HG02973 (cell line): ENCODE measurements around the gene DSCAM.

Experiments
- ATAC-seq: cut with Tn5 transposase; IDR thresholded peaks from one replicate; pipeline ENCODE4 v1.9.1; 2021; ENCODE audit warnings: moderate library complexity; ENCODE audit not compliant: unreplicated experiment

Gene DSCAM

DNA sequence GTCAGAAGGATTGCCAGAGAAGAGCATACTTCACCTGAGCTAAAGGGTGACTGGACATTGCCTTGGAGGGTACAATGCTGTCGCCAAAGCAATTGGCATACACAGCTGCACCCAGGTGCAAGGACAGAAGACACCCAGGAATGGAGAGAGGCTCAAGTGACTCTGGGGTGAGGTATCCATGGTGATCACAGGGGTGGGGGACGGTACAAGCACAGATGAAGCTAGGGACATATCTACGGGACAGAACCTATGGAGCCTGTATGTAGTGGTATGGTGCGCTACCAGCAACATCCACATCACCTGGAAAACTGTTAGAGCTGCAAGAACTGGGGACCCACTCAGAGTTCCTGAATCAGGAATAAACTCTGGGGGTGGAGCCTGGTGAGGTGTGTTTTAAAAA lies 693.6 kb downstream of the DSCAM start:
- no peak for ATAC-seq

- no peak for ATAC-seq
These were observed 694.5 kb downstream of the DSCAM start for GRCh38 chr21:40152476-40152875.

DNA sequence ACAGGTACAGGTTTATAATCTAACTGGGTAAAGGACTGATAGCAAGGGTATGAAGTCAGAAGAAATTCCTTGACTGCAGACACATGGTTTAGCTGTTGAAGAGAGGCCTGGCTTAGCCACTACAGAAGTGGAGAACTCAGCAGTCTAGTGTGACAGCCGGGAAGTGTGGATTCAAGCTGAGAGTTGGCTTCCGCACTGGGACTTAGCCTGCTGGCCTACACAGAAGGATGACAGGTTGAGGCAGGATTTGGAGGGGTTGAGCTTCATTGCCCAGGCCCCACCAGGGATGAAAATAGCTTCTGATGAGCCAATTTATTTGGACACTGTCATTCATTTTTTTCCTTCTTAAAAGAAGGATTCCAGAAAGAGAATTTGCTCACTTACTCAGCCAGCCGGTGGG lies 695.3 kb downstream of the DSCAM start:
- ATAC-seq = no peak

GRCh38 chr21:40146216-40146837 lies 700.6 kb downstream of the DSCAM start:
- no peak for ATAC-seq

GRCh38 chr21:40143822-40144525 lies 703.0 kb downstream of the DSCAM start:
- no peak for ATAC-seq

- ATAC-seq = no peak
These were observed 705.3 kb downstream of the DSCAM start for GRCh38 chr21:40141621-40142020.

DNA sequence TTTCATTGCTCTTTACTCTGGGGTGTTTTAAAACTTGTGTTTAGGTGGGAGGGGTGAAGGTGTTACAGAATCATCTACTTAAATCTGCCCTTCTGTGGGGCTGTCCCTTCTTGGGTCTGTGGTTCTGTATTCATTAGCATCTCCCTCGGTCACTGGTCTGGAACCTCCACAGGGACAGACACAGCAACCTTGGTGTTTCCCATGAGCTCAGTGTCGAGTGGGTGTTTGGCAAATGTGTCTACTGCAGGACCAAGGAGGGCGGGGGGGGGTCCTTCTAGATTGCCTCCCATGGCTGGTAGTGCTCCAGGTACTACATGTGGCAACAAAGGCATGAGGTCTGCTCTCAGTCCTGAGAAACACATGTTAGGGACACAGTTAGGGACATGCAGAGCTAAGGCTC lies 706.3 kb downstream of the DSCAM start:
- ATAC-seq = no peak

DNA sequence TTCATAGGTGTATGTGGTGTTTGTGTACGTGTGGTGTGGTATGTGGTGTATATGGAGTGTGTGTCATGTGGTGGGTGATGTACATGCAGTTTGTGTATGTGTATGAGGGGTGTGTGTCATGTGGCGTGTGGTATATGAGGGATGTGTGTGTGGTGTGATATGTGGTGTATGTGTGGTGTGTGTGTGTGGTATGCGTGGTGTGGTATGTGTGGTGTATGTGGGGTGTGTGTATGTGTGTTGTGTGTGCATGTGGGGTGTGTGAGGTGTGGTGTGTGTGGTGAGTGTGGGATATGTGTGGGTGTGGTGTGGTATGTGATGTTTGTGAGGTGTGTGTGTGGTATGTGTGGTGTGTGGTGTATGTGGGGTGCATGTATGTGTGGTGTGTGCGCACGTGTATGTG lies 707.3 kb downstream of the DSCAM start:
- no peak for ATAC-seq

DNA sequence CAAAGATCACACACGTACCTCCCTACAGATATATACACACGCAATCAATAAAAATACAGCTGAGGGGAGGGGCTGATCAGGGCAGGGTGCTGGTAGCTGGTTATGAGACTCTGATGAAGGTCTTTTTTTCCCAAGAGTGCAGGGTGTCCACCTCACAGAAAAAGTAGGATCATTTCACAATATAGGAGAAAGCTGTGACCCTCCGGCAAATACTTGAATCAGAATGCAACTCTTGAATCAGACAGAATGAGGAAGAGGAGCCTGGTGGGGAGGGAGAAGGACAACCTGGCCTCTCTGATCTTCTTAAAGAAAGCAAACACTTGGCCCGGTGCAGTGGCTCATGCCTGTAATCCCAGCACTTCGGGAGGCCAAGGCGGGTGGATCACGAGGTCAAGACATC lies 710.4 kb downstream of the DSCAM start:
- ATAC-seq = no peak

DNA sequence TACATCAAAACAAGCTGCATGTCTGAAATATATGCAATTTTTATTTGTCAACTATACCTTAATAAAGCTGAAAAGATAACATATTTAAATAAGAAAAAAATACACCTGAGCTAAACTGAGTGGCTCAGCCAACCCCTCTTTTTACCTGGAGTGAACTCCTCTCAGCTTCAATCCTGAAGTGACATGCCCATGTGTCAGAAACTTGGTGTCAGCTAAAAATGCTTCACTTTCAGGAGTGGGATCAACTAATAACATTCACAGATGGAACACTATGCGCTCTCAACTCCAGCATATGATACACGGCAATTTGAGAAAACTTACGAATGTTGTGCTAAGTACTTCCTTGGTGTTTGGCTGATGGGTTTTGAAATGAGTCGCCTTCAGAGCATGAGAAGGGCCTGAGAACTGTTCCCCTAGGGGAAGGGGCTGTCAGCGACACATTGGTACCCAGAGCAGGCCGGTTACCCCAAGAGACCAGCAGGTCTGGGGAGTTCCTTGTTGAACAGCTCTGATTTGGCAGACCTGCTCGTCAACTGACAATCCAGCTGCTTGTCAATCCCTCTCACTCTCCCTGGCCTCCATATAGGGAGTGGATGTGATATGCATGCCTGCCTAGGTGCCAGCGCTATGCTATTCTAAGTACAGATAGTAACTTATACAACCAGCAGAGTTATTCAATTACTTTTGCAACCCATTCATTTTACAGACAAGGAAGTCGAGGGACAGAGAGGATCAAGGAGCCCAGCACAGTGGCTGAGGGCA lies 712.0 kb downstream of the DSCAM start:
- ATAC-seq = no peak

DNA sequence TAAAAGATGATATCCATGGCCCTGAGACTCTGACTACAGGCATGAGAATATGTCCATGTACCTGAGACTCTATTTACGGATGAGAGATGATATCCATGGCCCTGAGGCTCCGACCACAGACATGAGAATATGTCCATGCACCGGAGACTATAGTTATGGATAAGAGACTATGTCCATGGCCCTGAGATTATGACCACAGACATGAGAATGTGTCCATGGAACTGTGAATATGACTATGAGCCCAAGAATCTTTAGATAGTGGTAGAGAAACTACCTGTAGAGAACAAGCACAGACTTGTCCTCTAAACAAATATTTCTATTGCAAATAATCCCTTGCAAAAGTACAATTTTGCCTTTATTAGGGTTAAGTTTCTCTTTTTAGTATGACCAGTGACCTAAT lies 716.5 kb downstream of the DSCAM start:
- no peak for ATAC-seq

DNA sequence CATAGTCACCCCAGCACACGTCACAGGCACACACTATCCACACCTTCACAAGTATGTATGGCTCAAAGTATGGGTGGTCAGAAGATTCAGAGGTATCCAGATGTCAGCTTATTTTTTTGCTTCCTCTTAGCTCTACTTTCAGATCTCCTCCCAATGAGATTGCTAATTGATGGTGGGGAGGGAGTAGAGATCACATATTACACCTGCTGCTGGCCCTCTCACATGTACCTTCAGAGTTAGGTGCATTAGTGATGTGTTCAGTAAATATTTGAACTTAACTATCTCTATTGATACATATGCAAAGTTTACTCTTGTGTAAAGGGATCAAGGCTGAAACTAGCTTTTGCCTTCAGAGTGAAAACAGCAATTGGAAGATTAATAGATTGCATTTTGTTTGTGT lies 717.1 kb downstream of the DSCAM start:
- ATAC-seq = no peak

DNA sequence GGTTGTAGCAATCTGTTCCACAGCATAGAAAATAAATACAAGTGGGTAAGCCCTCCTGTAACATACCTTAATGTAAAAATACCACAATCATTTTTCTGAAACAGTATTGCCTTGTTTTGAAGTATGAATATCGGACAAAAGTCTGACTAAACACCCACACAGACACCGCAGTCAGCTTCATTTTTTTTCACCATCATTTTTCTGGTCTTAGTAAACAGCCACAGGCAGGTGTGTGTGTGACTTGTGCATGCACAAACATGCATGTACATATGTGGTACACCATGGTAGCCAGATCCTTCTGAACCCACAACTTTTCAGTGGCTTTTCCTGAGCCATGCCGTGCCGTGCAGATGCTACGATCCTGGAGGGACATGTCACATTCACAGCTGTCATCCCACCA lies 718.1 kb downstream of the DSCAM start:
- ATAC-seq = no peak

DNA sequence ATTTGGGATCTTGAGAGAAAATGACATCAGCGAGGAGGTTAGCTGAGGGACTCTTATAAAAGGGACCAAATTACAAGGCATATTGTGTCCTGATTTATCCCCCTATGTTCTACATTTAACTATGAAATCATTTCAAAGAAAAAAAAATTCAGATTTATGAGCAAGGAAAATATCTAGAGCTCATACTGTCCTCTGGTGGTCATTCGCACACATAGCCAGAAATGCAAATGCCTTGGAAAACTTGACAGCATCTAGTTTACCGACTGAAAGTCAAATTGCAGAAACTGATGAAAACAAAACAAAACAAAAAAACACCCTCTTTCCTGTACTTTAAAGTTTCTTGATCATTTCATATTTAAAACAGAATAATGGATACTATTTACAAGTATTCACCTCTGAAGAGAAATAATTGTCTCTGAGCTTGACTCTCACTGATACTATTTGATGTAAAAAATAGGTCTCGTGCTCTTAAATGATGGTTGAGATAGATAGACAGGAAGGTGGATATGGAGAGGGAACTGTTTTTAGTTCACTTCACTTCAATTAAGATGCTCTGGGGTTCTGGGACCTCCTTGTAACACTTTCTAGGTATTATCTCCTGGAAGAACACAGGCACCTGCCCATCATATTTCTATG lies 725.9 kb downstream of the DSCAM start:
- no peak for ATAC-seq

DNA sequence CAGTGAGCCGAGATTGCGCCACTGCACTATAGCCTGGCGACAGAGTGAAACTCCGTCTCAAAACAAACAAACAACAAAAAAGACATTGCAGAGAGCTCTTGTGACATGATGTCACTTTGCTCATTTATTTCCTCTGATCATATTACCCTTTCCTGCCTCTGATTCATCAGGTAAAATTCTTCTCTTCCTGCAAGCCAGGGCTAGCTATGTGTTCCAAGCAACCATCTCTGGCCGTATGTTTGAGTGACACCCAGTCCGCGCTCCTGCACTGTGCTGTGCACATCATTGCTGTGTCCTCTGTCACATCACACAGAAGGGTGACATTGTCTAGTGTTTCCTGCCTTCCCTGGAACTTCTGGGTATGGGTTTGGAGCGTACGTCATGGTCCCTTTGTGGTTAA lies 728.4 kb downstream of the DSCAM start:
- no peak for ATAC-seq

DNA sequence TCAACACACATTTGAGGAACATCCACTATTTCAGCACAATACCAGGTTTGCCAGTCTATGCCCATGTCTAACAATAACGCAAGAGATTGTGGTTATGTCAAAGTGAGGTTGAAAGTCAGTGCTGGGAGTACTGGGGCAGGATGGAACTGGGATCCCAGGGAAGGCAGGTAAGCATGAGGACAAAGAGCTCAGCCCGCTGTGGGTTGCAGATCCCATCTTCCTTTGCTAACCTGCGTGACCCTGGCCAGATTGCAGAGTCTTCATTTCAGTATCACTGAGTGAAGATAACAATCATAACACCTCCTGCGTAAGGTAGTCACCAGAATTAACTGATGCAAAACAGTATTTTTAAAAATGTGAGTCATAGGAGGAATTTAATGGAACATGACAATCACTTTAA lies 729.7 kb downstream of the DSCAM start:
- ATAC-seq = no peak

DNA sequence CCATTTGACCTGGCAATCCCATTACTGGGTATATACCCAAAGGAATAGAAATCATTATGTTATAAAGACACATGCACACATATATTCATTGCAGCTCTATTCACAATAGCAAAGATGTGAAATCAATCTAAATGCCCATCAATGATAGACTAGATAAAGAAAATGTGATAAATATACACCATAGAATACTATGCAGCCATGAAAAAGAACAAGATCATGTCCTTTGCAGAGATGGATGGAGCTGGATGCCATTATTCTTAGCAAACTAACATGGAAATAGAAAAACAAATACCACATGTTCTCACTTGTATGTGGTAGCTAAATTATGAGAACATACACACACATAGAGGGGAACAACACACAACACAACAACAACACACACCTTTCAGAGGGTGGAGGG lies 731.2 kb downstream of the DSCAM start:
- ATAC-seq = no peak

GRCh38 chr21:40102682-40103081 lies 744.3 kb downstream of the DSCAM start:
- no peak for ATAC-seq

DNA sequence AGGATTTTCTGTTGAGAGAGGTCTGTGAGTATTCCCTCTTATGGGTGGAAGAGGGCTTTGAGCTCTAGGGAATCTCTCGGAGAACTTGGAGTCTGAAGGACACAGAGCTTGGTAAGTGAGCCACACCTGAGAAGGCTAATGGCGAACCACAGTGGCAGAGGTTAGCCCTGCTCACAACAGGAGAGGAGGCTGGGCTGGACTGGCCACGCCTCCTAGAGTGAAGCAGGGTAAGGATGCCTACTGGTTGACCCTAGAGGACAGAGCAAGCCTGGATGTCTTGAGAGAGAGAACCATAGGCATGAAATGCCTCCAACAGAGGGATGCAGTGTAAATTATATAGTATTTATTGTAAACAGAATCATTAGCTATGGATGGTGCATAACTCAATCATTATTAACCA lies 747.1 kb downstream of the DSCAM start:
- no peak for ATAC-seq

- ATAC-seq = no peak
These were observed 751.5 kb downstream of the DSCAM start for GRCh38 chr21:40095477-40095876.

DNA sequence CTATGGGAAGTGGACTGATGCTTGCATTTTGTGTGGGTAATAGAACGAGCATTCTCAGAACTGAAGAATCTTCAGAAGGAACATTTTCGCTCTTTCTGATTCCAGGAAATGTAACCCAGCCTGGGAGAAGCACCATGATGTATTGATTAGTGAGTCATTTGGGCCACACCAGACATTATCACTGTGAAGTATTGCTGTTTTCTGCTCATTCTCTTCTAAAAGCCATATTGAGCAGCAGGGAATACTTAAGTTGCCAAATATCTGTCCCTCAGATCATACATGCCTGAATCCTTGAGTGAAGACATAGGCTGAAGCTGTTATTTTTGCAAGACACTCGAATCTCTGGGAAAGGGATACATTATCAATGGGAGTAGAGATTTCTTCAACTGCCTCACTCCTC lies 766.6 kb downstream of the DSCAM start:
- no peak for ATAC-seq

GRCh38 chr21:40074710-40075109 lies 772.2 kb downstream of the DSCAM start:
- ATAC-seq = no peak
